MCF 10A (cell line): ENCODE measurements around the gene DDX54. TPM values are rescaled to one million over a fixed set of nuclear protein-coding genes. Genes with fewer than 3 reads are reported as not detected.
A peak's percentile ranks its signal among the peaks of the same experiment; 100 is the strongest.

Experiments used
- BruUV-seq: library from RNA; stranded (reverse); fragments of 400-500 nt; replicated peaks from 2 replicates; lab custom pipeline; 2021; lab: Mats Ljungman, UMichigan
- CTCF ChIA-PET: fragments of 300-600 bp; sonication (Branson Sonifier 250); formaldehyde crosslinking; extraction: SDS; loops from one replicate; lab custom pipeline; 2021; ENCODE audit warnings: antibody characterized with exemption, inconsistent platforms; lab: Yijun Ruan, JAX
- POLR2A ChIA-PET: fragments of 300-600, 350-650 bp; sonication (Branson Sonifier 250); formaldehyde crosslinking; extraction: SDS; loops from one replicate; lab custom pipeline; 2020; ENCODE audit warnings: antibody characterized with exemption, inconsistent platforms; lab: Yijun Ruan, JAX
- DNase-seq: peaks from one replicate; pipeline ENCODE4 v3.0.0-alpha.2; 2018; ENCODE audit not compliant: unreplicated experiment
- H3K27ac Mint-ChIP-seq: one replicate; pipeline ENCODE4 v1.8.0; 2022; ENCODE audit warnings: mild to moderate bottlenecking, low read depth, mixed read lengths; ENCODE audit not compliant: unreplicated experiment
- H3K27me3 Mint-ChIP-seq: one replicate; pipeline ENCODE4 v1.8.0; 2022; ENCODE audit warnings: mixed read lengths; ENCODE audit not compliant: insufficient read depth, unreplicated experiment
- H3K36me3 Mint-ChIP-seq: one replicate; pipeline ENCODE4 v1.8.0; 2022; ENCODE audit warnings: mild to moderate bottlenecking, moderate library complexity, mixed read lengths; ENCODE audit not compliant: insufficient read depth, unreplicated experiment
- H3K4me1 Mint-ChIP-seq: one replicate; pipeline ENCODE4 v1.8.0; 2022; ENCODE audit warnings: mixed read lengths; ENCODE audit not compliant: insufficient read depth, unreplicated experiment
- H3K4me3 Mint-ChIP-seq: one replicate; pipeline ENCODE4 v1.8.0; 2022; ENCODE audit warnings: mild to moderate bottlenecking, moderate library complexity, mixed read lengths; ENCODE audit not compliant: unreplicated experiment
- H3K9me3 Mint-ChIP-seq: one replicate; pipeline ENCODE4 v1.8.0; 2022; ENCODE audit warnings: mixed read lengths; ENCODE audit not compliant: unreplicated experiment
- intact Hi-C: fragments of 100-400 bp; cut with micrococcal nuclease; formaldehyde crosslinking; loops from 2 replicates; pipeline ENCODE4 v1.14.1; 2022
- total RNA-seq: library from RNA; stranded (reverse); gene quantifications from 2 replicates; pipeline ENCODE4 v1.2.3, GENCODE V29; 2022
- TF ChIP-seq, protein P1 (sequence below): fragments of 200-600 bp; IDR thresholded peaks from one replicate; pipeline ENCODE4 v1.8.0; 2022; ENCODE audit warnings: antibody characterized with exemption, mild to moderate bottlenecking; ENCODE audit not compliant: unreplicated experiment

DDX54 gene
- total RNA-seq, 1 experiment from 2014 or later = 75.8 TPM

DNA sequence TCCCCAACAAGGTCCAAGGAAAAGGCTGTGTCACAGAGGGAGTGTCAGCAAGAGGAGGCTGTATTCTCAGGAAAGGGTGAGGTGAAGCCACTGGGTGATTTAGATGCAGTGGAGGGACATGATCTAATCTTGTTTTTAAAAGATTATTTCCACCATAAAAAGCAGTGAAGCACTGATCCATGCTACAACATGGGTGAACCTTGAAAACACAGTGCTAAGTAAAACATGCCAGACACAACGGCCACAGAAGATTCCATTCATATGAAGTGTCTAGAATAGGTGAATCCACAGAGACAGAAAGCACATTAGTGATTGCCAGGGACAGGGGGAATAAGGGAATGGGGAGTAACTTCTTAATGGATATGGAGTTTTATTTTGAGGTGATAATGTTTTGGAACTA is 13.0 kb upstream of the DDX54 start:
- ChIA-PET CTCF (interaction anchor here (0.6 to 1.8 kb wide), 8 partner anchors 9 to 715 kb away, joined by 3 to 13 read pairs (median 4); no protein-coding TSS in a partner anchor), POLR2A (interaction anchor here (0.6 kb wide), 1 partner anchor 14 kb away, joined by 3 read pairs; no protein-coding TSS in a partner anchor)
- Mint-ChIP-seq H3K27me3 (no peaks in the 10 kb centered on the region), H3K4me1 (peaks cover 15% of the 10 kb centered on the region), H3K36me3 (peaks cover 7% of the 10 kb centered on the region), H3K9me3 (no peaks in the 10 kb centered on the region), H3K4me3 (no peak overlapping the region), H3K27ac (peak overlapping the region; percentile 17)
- TF ChIP-seq, protein P1, sequence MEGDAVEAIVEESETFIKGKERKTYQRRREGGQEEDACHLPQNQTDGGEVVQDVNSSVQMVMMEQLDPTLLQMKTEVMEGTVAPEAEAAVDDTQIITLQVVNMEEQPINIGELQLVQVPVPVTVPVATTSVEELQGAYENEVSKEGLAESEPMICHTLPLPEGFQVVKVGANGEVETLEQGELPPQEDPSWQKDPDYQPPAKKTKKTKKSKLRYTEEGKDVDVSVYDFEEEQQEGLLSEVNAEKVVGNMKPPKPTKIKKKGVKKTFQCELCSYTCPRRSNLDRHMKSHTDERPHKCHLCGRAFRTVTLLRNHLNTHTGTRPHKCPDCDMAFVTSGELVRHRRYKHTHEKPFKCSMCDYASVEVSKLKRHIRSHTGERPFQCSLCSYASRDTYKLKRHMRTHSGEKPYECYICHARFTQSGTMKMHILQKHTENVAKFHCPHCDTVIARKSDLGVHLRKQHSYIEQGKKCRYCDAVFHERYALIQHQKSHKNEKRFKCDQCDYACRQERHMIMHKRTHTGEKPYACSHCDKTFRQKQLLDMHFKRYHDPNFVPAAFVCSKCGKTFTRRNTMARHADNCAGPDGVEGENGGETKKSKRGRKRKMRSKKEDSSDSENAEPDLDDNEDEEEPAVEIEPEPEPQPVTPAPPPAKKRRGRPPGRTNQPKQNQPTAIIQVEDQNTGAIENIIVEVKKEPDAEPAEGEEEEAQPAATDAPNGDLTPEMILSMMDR = no peak
- DNase-seq = no peak
- intact Hi-C loops = loop anchor here (10.0 kb wide), 1 partner anchor 97 kb away; no protein-coding TSS in a partner anchor
- BruUV-seq = no TSS peak

DNA sequence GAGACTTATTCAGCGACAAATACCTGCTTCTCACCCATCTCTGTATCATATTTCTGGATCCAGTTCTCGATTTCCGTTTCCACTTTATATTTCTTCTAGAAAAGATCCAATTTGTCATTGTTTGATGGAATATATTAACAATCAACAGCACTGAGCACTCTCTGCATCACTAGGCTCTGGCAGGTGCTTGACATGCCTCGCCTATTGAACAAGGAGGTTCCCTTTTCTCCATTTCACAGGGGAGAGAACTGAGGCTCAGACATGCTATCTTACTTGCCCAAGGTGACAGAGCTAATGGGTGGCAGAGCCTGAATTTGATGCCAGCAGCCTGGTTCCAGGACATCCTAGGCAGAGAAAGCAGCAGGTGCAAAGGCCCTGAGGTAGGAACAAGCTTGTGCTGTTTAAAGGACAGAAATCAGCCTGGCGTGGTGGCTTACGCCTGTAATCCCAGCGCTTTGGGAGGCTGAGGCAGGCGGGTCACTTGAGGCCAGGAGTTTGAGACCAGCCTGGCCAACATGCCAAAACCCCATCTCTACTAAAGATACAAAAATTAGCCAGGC is 12.3 kb upstream of the DDX54 start:
- CTCF ChIA-PET = interaction anchor here (0.5 to 1.8 kb wide), 22 partner anchors 9 to 740 kb away, joined by 3 to 13 read pairs (median 3); a partner anchor contains a TSS
- Mint-ChIP-seq H3K36me3 (peaks cover 14% of the 10 kb centered on the region), H3K27ac (no peak overlapping the region)

DNA sequence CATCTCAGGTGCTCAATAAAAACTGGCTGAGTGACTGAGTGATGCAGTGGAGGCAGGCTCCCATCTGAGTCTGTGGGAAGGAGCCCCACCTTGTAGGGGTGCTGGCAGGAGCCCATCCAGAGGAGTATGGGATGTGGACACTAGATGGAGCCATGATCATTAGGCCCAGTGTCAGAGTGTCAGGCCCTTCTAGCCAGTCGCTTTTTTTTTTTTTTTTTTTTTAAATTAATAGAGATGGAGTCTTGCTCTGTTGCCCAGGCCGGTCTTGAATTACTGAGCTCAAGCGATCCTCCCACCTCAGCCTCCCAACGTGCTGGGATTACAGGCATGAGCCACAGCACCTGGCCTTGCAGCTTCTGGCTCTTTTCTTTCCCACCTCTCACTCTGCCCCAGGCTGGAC is 11.7 kb upstream of the DDX54 start:
- H3K36me3 Mint-ChIP-seq = peaks cover 18% of the 10 kb centered on the region
- H3K27ac Mint-ChIP-seq = no peak overlapping the region
- DNase-seq = peak; percentile 88
- no peaks in the 10 kb centered on the region for H3K9me3 Mint-ChIP-seq
- no peak overlapping the region for H3K4me3 Mint-ChIP-seq
- ChIA-PET POLR2A (interaction anchor here (0.7 to 6.5 kb wide), 2 partner anchors 14 to 25 kb away, joined by 3 to 32 read pairs; partner anchors contain the start of gene TPCN1), CTCF (interaction anchor here (0.5 to 1.8 kb wide), 25 partner anchors 8 to 741 kb away, joined by 3 to 13 read pairs (median 3); a partner anchor contains a TSS)
- H3K27me3 Mint-ChIP-seq = no peaks in the 10 kb centered on the region
- TF ChIP-seq, protein P1 = peak; percentile 66
- intact Hi-C loops = loop anchor here (1.0 to 10.0 kb wide), 4 partner anchors 98 to 228 kb away; no protein-coding TSS in a partner anchor
- BruUV-seq = no TSS peak
- peaks cover 15% of the 10 kb centered on the region for H3K4me1 Mint-ChIP-seq

More for the DNA sequence above, 12.3 kb upstream of the DDX54 start:
- intact Hi-C loops = loop anchor here (1.0 to 10.0 kb wide), 4 partner anchors 97 to 228 kb away; no protein-coding TSS in a partner anchor
- no peak for DNase-seq
- TF ChIP-seq, protein P1 = no peak
- POLR2A ChIA-PET = interaction anchor here (0.7 to 6.5 kb wide), 2 partner anchors 13 to 24 kb away, joined by 3 to 32 read pairs; partner anchors contain the start of gene TPCN1
- H3K9me3 Mint-ChIP-seq = no peaks in the 10 kb centered on the region
- no peaks in the 10 kb centered on the region for H3K27me3 Mint-ChIP-seq
- H3K4me1 Mint-ChIP-seq = peaks cover 15% of the 10 kb centered on the region
- no peak overlapping the region for H3K4me3 Mint-ChIP-seq
- BruUV-seq = no TSS peak

DNA sequence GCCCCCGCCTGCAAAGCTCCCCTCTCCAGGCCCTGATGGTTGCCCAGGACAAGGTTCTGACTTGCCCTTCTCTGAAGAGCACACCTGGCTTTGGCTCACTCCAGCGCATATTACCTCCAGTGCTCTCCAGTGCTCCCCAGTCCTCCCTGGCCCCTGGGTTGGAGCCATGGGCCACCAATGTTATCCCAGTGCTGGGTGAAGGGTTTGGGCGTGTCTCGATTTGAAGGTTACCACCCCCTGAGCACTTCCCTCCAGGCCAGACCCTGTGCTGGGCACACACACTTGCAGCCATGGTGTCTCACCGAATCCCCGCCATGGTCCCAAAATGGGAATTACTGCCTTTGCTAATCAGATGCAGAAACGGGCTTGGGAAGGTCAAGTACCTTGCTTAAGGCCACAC is 11.3 kb upstream of the DDX54 start:
- ChIA-PET POLR2A (interaction anchor here (6.5 kb wide), 1 partner anchor 25 kb away, joined by 32 read pairs; the partner anchor contains the start of gene TPCN1), CTCF (interaction anchor here (0.6 to 3.1 kb wide), 14 partner anchors 10 to 230 kb away, joined by 3 to 13 read pairs (median 4); a partner anchor contains a TSS)
- no TSS peak for BruUV-seq
- Mint-ChIP-seq H3K27me3 (no peaks in the 10 kb centered on the region), H3K4me3 (no peak overlapping the region), H3K27ac (no peak overlapping the region), H3K9me3 (no peaks in the 10 kb centered on the region), H3K4me1 (peaks cover 15% of the 10 kb centered on the region), H3K36me3 (peaks cover 22% of the 10 kb centered on the region)
- no peak for DNase-seq
- intact Hi-C loops = loop anchor here (2.0 to 10.0 kb wide), 2 partner anchors 98 to 164 kb away; no protein-coding TSS in a partner anchor
- TF ChIP-seq, protein P1 = no peak
